ENCODE data around the gene CDH4. TPM values are rescaled to one million over a fixed set of nuclear protein-coding genes. Genes with fewer than 3 reads are reported as not detected.
"Not testable (repeated sequence)": the region's sequence is repeated elsewhere in the genome, so short reads cannot be mapped to it uniquely, and the experiment has no call there.

CDH4 gene
- total and polyA plus RNA-seq, 4 donors = 0.06 to 0.10 TPM; not detected in 2

DNA sequence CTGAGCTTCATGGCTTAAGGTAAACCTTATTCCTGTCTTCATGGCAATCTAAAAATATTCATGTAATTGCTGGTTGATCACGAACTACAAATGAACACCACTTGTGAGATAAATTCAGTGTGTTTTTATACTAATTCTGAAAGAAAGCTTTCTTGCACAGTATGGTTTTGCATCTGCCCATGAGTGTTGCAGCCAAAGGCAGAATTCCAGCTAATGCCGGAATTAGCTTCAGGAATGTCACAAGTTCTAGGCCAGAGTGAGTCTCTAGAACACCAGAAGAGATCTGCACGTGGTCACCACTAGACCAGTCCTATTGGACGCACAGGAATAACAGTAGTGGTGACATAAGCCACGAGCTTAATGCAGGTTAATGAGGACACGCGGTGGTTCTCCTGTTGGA is 223.7 kb downstream of the CDH4 start:
- DNase-seq (no peak), ATAC-seq (ENCODE audit: low FRiP score) (no peak)
- no peaks in the 10 kb centered on the region for H3K4me1 ChIP-seq (ENCODE audit: control insufficient read depth in 1 of 2, insufficient read depth in 2 of 2, low read length in 2 of 2)
- 76 to 78% methylated on average over 7 of the region's 7 CpGs for WGBS, 2 donors
- no peaks in the 10 kb centered on the region for H3K27me3 ChIP-seq (ENCODE audit: control insufficient read depth in 1 of 2, insufficient read depth in 2 of 2, low read length in 1 of 2)
- intact Hi-C loops (cut with DNase I) = no loop called here
- peaks cover 1% of the 10 kb centered on the region for H3K9me3 ChIP-seq (ENCODE audit: control insufficient read depth, low read length)
- H3K4me3 ChIP-seq (ENCODE audit: low read length in 2 of 2) = no peak overlapping the region
- no peak overlapping the region for H3K27ac ChIP-seq (ENCODE audit: low read depth in 1 of 2, low read length in 2 of 2)
- no peaks in the 10 kb centered on the region for H3K36me3 ChIP-seq (ENCODE audit: control insufficient read depth in 1 of 2, insufficient read depth in 2 of 2, low read length in 1 of 2)

DNA sequence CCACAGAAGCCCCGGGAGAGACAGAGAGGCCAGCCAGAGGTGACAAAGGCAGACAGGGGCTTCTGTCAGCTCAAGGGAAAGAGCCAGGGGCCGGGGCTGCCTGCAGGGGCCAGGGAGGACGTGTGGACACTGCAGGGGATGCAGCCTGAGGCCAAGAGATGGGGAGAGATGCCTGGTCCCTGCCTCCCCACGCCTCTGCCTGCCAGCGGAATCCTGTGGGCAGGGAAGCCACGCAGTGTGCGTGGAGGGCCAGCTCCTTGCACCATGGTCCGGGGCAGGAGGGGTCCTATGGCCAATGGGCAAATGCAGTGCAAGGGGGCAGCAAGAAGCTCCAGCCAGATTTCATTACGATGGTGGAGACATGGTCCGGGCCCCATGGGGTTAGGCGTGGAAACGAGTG is 224.9 kb downstream of the CDH4 start:
- intact Hi-C loops (cut with DNase I) = no loop called here
- Histone ChIP-seq H3K36me3 (ENCODE audit: control insufficient read depth in 1 of 2, insufficient read depth in 2 of 2, low read length in 1 of 2) (no peaks in the 10 kb centered on the region), H3K4me1 (ENCODE audit: control insufficient read depth in 1 of 2, insufficient read depth in 2 of 2, low read length in 2 of 2) (no peaks in the 10 kb centered on the region), H3K27ac (ENCODE audit: low read depth in 1 of 2, low read length in 2 of 2) (no peak overlapping the region), H3K4me3 (ENCODE audit: low read length in 2 of 2) (no peak overlapping the region), H3K9me3 (ENCODE audit: control insufficient read depth, low read length) (peaks cover 1% of the 10 kb centered on the region), H3K27me3 (ENCODE audit: control insufficient read depth in 1 of 2, insufficient read depth in 2 of 2, low read length in 1 of 2) (no peaks in the 10 kb centered on the region)
- 71 to 73% methylated on average over 12 of the region's 12 CpGs for WGBS, 2 donors
- ATAC-seq (ENCODE audit: low FRiP score) (no peak), DNase-seq (no peak)

DNA sequence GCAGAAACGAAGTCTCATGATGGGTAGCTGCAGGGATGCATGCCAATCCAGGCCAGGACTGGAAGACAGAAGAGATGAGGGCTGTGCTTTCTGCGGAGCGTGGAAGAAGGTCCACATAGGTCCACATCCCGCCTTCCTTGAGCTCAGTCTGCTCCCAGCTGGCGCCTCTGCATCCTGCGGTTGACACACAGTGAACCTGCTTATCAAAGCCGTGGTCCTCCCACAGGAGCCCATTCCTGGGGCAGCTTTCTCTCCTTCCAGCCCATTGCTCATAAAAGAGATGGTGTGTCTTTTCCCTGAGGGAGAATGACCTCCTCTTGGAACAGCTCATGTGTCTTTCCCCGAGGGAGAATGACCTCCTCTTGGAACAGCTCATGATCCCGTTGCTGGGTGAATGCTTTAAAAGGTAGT is 225.4 kb downstream of the CDH4 start:
- H3K27ac ChIP-seq (ENCODE audit: low read depth in 1 of 2, low read length in 2 of 2) = no peak overlapping the region
- H3K9me3 ChIP-seq (ENCODE audit: control insufficient read depth, low read length) = peaks cover 1% of the 10 kb centered on the region
- no peak overlapping the region for H3K4me3 ChIP-seq (ENCODE audit: low read length in 2 of 2)
- no peaks in the 10 kb centered on the region for H3K27me3 ChIP-seq (ENCODE audit: control insufficient read depth in 1 of 2, insufficient read depth in 2 of 2, low read length in 1 of 2)
- WGBS, 2 donors = 76 to 80% methylated on average over 9 of the region's 9 CpGs
- no peaks in the 10 kb centered on the region for H3K36me3 ChIP-seq (ENCODE audit: control insufficient read depth in 1 of 2, insufficient read depth in 2 of 2, low read length in 1 of 2)
- no peak for ATAC-seq (ENCODE audit: low FRiP score)
- intact Hi-C loops (cut with DNase I) = no loop called here
- no peak for DNase-seq
- no peaks in the 10 kb centered on the region for H3K4me1 ChIP-seq (ENCODE audit: control insufficient read depth in 1 of 2, insufficient read depth in 2 of 2, low read length in 2 of 2)

DNA sequence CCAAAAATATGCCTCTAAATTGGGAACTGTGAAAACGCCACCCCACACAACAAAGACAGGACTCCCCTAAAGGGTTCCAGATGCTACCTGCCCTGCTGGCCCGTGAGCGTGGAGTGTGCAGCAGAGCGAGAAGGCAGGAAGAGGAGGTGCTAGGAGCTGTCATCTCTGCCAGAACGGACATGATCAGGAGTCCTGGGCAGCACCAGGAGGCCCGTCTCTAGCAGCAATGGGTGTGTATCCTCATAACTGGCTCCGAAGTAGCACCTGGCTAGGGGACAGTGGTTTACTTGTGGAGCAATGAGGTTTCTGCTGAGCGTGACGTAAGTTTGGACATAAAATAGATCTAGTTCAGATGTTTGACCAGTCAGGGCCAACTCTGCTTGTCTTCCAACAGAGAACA is 226.0 kb downstream of the CDH4 start:
- ATAC-seq (ENCODE audit: low FRiP score) (no peak), DNase-seq (no peak)
- intact Hi-C loops (cut with DNase I) = no loop called here
- H3K9me3 ChIP-seq (ENCODE audit: control insufficient read depth, low read length) = peaks cover 1% of the 10 kb centered on the region
- no peak overlapping the region for H3K4me3 ChIP-seq (ENCODE audit: low read length in 2 of 2)
- H3K36me3 ChIP-seq (ENCODE audit: control insufficient read depth in 1 of 2, insufficient read depth in 2 of 2, low read length in 1 of 2) = no peaks in the 10 kb centered on the region
- H3K27ac ChIP-seq (ENCODE audit: low read depth in 1 of 2, low read length in 2 of 2) = no peak overlapping the region
- H3K4me1 ChIP-seq (ENCODE audit: control insufficient read depth in 1 of 2, insufficient read depth in 2 of 2, low read length in 2 of 2) = no peaks in the 10 kb centered on the region
- WGBS, 2 donors = 50 to 61% methylated on average over 9 of the region's 9 CpGs
- H3K27me3 ChIP-seq (ENCODE audit: control insufficient read depth in 1 of 2, insufficient read depth in 2 of 2, low read length in 1 of 2) = no peaks in the 10 kb centered on the region

DNA sequence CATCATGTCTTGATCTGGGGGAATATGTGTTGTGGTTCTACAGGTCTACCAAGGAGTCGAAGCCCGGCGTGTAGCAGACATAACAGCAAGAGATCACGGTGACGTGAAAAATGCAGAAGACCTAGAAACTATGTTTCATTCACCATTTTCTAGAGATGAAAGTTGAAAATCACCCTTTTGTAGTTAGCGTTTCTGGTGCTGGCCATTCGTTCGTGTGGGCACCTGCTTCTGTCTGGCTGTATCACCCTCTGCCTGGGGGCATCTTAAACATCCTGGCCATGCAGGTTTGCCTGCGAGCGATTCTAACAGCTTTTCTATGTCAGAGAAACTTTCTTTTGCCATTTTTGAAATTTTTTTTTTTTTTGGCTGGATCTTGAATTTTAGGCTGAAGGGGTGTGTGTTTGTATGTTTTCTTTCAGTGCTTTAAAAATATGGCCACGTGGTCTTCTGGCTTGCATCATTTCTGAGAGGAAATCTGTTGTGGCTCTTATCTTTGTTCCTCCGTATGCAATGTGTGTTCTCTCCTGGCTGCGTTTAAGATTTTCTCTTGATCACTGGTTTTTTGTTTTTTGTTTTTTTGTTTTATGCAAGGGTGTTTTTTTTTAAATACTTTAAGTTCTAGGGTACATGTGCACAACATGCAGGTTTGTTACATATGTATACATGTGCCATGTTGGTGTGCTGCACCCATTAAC is 226.7 kb downstream of the CDH4 start:
- intact Hi-C loops (cut with DNase I) = no loop called here
- no peaks in the 10 kb centered on the region for H3K36me3 ChIP-seq (ENCODE audit: control insufficient read depth in 1 of 2, insufficient read depth in 2 of 2, low read length in 1 of 2)
- H3K27me3 ChIP-seq (ENCODE audit: control insufficient read depth in 1 of 2, insufficient read depth in 2 of 2, low read length in 1 of 2) = no peaks in the 10 kb centered on the region
- ATAC-seq (ENCODE audit: low FRiP score) (no peak), DNase-seq (no peak)
- H3K4me1 ChIP-seq (ENCODE audit: control insufficient read depth in 1 of 2, insufficient read depth in 2 of 2, low read length in 2 of 2) = no peaks in the 10 kb centered on the region
- no peak overlapping the region for H3K4me3 ChIP-seq (ENCODE audit: low read length in 2 of 2)
- no peak overlapping the region for H3K27ac ChIP-seq (ENCODE audit: low read depth in 1 of 2, low read length in 2 of 2)
- WGBS, 2 donors = 77 to 80% methylated on average over 13 of the region's 13 CpGs
- H3K9me3 ChIP-seq (ENCODE audit: control insufficient read depth, low read length) = peaks cover 1% of the 10 kb centered on the region

DNA sequence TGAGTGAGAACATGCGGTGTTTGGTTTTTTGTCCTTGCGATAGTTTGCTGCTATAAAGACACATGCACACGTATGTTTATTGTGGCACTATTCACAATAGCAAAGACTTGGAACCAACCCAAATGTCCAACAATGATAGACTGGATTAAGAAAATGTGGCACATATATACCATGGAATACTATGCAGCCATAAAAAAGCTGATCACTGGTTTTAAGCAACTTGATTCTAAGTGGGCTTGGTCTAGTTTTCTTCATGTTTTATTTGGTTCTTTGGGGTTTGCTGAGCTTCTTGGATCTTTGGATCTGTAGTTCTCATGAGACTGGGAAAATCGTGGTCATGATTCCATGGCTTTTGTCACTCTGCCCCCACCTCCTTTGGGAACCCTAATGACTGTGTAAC is 227.4 kb downstream of the CDH4 start:
- H3K27ac ChIP-seq (ENCODE audit: low read depth in 1 of 2, low read length in 2 of 2); H3K4me1 ChIP-seq (ENCODE audit: control insufficient read depth in 1 of 2, insufficient read depth in 2 of 2, low read length in 2 of 2); H3K36me3 ChIP-seq (ENCODE audit: control insufficient read depth in 1 of 2, insufficient read depth in 2 of 2, low read length in 1 of 2); ATAC-seq (ENCODE audit: low FRiP score); intact Hi-C loops (cut with DNase I); DNase-seq; H3K9me3 ChIP-seq (ENCODE audit: control insufficient read depth, low read length); H3K27me3 ChIP-seq (ENCODE audit: control insufficient read depth in 1 of 2, insufficient read depth in 2 of 2, low read length in 1 of 2); H3K4me3 ChIP-seq (ENCODE audit: low read length in 2 of 2): not testable (repeated sequence)
- 92 to 98% methylated on average over 4 of the region's 4 CpGs for WGBS, 2 donors

DNA sequence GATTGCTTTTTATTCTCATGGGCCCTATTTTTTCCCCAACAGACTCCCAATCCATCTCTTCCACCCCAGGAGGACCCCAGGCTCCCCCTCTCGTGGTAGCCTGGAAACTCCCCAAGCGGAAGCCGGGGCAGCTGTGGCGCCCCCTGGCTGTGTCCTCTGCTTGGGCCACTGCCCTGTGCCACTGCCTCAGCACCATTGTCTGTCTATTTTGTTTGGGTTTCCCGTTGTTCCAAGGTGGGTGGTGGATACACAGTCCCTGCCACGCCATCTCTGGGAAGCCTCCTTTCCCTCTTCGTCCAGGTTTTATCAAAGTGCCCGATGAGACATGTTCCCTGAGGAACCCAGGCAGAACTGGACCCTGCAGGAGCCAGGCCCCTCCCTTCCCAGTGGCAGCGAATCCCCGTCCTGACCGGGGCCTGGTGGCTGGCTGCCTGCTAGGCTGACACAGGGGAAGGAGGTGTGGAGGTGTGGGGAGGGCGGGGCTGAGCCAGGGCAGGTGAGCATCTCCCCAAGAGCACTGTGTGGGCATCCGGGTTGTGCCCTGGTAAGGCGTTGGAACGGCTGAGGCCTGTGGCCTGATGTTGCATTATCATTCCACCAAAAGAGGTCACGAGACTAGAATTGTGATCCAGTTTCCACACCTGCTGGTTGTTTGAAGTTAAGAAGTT is 228.2 kb downstream of the CDH4 start:
- DNase-seq (no peak), ATAC-seq (ENCODE audit: low FRiP score) (no peak)
- H3K4me3 ChIP-seq (ENCODE audit: low read length in 2 of 2) = no peak overlapping the region
- H3K4me1 ChIP-seq (ENCODE audit: control insufficient read depth in 1 of 2, insufficient read depth in 2 of 2, low read length in 2 of 2) = no peaks in the 10 kb centered on the region
- H3K27ac ChIP-seq (ENCODE audit: low read depth in 1 of 2, low read length in 2 of 2) = no peak overlapping the region
- no peaks in the 10 kb centered on the region for H3K36me3 ChIP-seq (ENCODE audit: control insufficient read depth in 1 of 2, insufficient read depth in 2 of 2, low read length in 1 of 2)
- intact Hi-C loops (cut with DNase I) = no loop called here
- H3K9me3 ChIP-seq (ENCODE audit: control insufficient read depth, low read length) = peaks cover 1% of the 10 kb centered on the region
- WGBS, 2 donors = 87 to 90% methylated on average over 16 of the region's 16 CpGs
- no peaks in the 10 kb centered on the region for H3K27me3 ChIP-seq (ENCODE audit: control insufficient read depth in 1 of 2, insufficient read depth in 2 of 2, low read length in 1 of 2)

DNA sequence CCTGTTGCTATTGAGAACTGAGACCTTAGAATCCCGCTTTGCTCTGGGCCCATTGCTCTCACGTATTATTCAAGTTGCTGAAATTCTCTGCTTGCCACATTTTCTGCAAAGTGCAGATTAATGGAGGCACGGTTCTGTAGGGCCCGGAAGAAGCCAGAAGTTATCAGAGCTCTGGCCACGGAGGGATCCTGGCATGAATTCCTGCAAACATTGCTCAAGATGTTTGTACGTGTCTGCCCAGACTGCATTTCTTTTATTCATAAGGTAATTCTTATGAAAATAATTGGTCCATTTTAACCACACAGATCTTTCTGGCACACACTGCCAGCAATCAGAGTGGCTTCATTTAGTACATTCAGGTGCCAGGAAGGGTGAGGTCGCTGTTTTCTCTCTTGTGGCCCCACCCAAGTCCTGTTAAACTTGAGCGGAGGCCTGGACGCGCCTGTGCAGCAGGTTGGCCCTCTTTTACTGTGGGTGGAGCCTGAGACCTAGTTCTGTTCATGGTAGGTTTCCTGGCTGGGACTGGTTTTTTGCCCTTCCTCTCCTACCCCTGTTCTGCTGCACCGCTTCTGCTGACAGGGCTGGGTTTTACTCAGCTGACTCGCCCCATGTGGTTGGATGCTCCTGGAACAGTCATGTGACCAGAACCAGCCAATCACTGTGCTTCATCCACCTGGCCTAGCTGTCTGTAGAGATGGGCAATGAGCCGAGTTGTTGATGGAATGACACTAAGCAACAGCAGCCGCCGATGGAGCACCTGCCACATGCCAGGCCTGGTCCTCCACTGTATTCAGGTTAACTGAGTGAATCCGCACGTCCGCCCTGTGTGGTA is 230.2 kb downstream of the CDH4 start:
- ATAC-seq (ENCODE audit: low FRiP score) (no peak), DNase-seq (no peak)
- Histone ChIP-seq H3K9me3 (ENCODE audit: control insufficient read depth, low read length) (peaks cover 1% of the 10 kb centered on the region), H3K27me3 (ENCODE audit: control insufficient read depth in 1 of 2, insufficient read depth in 2 of 2, low read length in 1 of 2) (no peaks in the 10 kb centered on the region), H3K4me1 (ENCODE audit: control insufficient read depth in 1 of 2, insufficient read depth in 2 of 2, low read length in 2 of 2) (no peaks in the 10 kb centered on the region), H3K27ac (ENCODE audit: low read depth in 1 of 2, low read length in 2 of 2) (no peak overlapping the region), H3K36me3 (ENCODE audit: control insufficient read depth in 1 of 2, insufficient read depth in 2 of 2, low read length in 1 of 2) (no peaks in the 10 kb centered on the region), H3K4me3 (ENCODE audit: low read length in 2 of 2) (no peak overlapping the region)
- intact Hi-C loops (cut with DNase I) = no loop called here
- whole genome bisulfite sequencing, 2 donors = 76 to 78% methylated on average over 18 of the region's 18 CpGs
